GM18505 (cell line): ENCODE data around the gene RGS7.
"Not testable (repeated sequence)": the region's sequence is repeated elsewhere in the genome, so short reads cannot be mapped to it uniquely, and the experiment has no call there.

ENCODE experiments used
- ATAC-seq: cut with Tn5 transposase; IDR thresholded peaks from one replicate; pipeline ENCODE4 v1.9.1; 2021; ENCODE audit not compliant: unreplicated experiment
- POLR2A ChIP-seq: IDR thresholded peaks from 4 replicates; pipeline ENCODE4 v1.6.1; 2011; ENCODE audit warnings: borderline replicate concordance; ENCODE audit not compliant: insufficient read depth, insufficient read length; ENCODE audit errors: extremely low read depth

The RGS7 gene

GRCh38 chr1:241235256-241235897, 121.6 kb downstream of the RGS7 start:
- no peak for TF ChIP-seq POLR2A
- no peak for ATAC-seq

DNA sequence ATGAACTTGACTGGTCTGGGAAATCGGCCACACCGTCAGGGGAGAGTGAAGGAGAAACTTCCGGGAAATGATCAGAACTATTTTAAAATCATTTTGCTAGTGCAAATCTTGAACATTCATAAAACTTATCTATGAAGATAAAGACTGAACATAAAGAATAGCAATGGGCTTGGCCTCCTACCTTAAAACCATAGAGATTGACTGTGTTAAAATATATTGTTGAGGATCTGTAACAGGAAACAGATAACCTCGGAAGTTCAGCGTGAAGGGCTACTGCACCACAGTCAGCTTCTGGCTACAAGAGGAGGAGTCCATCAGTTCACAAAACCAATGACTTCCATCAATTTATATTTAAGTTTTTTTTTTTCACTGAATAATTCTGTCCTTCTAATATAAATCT, 127.3 kb downstream of the RGS7 start:
- ATAC-seq = no peak
- TF ChIP-seq POLR2A = no peak

GRCh38 chr1:241229216-241229615, 127.8 kb downstream of the RGS7 start:
- ATAC-seq = no peak
- no peak for TF ChIP-seq POLR2A

- no peak for ATAC-seq
- TF ChIP-seq POLR2A = no peak
These were observed 128.7 kb downstream of the RGS7 start for GRCh38 chr1:241228339-241228738.

DNA sequence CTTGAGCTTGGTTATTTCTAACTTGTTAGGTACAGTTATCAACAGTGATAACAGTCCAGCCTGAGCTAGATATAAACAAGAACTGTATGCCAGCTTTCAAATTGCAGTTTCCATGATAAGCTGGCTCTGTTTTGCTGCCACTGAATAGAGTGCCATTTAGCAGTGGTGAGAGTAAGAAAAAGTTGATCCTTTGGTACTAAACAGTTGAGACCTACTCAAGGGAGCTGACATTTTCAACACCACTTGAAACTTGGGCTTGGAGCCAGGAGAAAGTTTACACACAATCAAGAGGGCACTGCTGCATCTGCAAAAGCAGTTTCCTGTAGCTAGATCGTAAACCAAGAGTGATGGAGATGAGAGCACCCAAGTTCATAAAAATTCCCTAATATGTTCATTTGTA, 131.3 kb downstream of the RGS7 start:
- no peak for ATAC-seq
- no peak for TF ChIP-seq POLR2A

- not testable (repeated sequence) for ATAC-seq
These were observed 132.8 kb downstream of the RGS7 start for GRCh38 chr1:241224189-241224588.

DNA sequence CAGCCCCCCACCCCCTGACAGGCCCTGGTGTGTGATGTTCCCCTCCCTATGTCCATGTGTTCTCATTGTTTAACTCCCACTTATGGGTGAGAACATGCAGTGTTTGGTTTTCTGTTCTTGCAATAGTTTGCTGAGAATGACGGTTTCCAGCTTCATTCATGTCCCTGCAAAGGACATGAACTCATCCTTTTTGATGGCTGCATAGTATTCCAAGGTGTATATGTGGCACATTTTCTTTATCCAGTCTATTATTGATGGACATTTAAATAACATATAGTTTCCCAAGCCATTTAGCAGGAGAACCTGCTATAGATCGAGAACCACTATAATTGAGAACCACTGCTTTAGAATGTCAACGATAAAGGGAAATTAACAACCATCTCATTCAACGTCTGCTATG, 134.2 kb downstream of the RGS7 start:
- ATAC-seq = not testable (repeated sequence)

- ATAC-seq = no peak
- TF ChIP-seq POLR2A = no peak
These were observed 135.7 kb downstream of the RGS7 start for GRCh38 chr1:241221319-241221718.

- not testable (repeated sequence) for ATAC-seq
These were observed 136.1 kb downstream of the RGS7 start for GRCh38 chr1:241220913-241221312.

DNA sequence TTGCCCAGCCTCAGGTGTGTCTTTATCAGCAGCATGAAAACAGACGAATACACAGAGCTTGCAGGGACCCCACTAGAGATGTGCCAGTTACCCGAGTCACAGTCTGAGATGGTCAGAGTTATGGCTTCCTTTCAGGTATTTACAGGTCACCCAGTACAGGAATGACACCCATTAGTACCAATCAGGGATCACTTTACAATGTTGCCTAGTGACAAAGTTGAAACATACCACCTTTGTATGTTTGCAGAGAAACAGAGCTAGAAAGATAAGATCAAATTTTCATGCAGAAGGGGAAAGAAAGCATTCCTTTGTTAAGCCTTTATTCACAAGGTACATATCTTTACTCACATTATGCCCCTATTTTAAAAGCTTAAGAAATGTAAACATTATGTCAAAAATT, 137.6 kb downstream of the RGS7 start:
- ATAC-seq = no peak
- no peak for TF ChIP-seq POLR2A

DNA sequence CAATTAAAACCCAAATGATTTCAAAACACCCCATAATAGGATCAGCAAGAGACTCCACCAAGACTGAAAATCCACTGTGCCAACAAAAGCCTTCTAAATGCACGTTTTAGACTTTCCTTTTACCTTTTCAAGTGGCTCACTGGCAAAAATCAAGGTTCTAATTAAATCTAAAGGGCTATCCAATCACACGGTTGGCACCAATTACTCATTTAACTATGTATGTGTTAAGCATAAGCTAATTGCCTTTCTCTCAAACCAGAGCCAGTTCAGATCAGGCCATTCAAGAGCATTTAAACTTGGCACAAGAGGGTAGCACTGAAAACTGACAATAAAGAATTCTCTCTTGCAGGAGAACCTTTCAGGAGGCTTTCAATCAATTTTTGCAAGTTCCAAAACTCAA, 139.5 kb downstream of the RGS7 start:
- TF ChIP-seq POLR2A = no peak
- no peak for ATAC-seq

GRCh38 chr1:241215683-241216082, 141.3 kb downstream of the RGS7 start:
- TF ChIP-seq POLR2A = no peak
- ATAC-seq = no peak

DNA sequence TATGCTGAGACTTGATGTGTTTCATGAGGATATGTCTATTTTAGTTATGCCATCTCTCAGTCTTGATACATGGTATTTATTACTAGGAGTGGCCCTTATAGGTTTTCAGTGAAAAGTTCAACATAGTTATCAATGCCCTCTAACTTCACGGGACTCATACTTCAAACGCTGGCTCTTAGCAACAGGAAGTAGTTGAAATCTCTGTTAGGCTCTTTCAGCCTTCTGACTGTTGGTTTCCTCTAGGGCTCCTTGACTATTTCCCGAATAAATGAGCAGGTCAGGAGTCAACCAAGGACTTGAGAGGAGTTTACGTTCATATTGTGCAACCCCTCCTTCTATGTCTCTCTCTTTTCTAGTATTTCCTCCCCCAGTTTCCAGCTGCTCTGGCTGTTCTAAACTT, 141.8 kb downstream of the RGS7 start:
- TF ChIP-seq POLR2A = no peak
- no peak for ATAC-seq

GRCh38 chr1:241213139-241213538, 143.9 kb downstream of the RGS7 start:
- ATAC-seq = no peak
- no peak for TF ChIP-seq POLR2A

- ATAC-seq = no peak
- no peak for TF ChIP-seq POLR2A
These were observed 144.4 kb downstream of the RGS7 start for GRCh38 chr1:241212628-241213027.
